HCT116 (cell line): ENCODE measurements around the gene PRIMPOL. TPM values are rescaled to one million over a fixed set of nuclear protein-coding genes. Genes with fewer than 3 reads are reported as not detected.
"Not testable (repeated sequence)": the region's sequence is repeated elsewhere in the genome, so short reads cannot be mapped to it uniquely, and the experiment has no call there.

Experiments used
- ATAC-seq: fragments of 200-7000 bp; cut with Tn5 transposase; 2 replicates; pipeline ENCODE4 v1.9.1; 2020; ENCODE audit warnings: mild to moderate bottlenecking, moderate library complexity
- BruUV-seq: library from RNA; stranded (reverse); fragments of 400-500 nt; replicated peaks from 2 replicates; lab custom pipeline; 2021; lab: Mats Ljungman, UMichigan
- CTCF ChIA-PET: fragments of 300-600 bp; sonication (Branson Sonifier 250); formaldehyde crosslinking; loops from one replicate; lab custom pipeline; 2021; ENCODE audit warnings: antibody characterized with exemption; lab: Charles Lee
- POLR2A ChIA-PET: fragments of 300-600, 350-600 bp; sonication (Branson Sonifier 250); formaldehyde crosslinking; loops from one replicate; lab custom pipeline; 2021; ENCODE audit warnings: antibody characterized with exemption; lab: Charles Lee
- RAD21 ChIA-PET, 2 experiments: fragments of 300-600 bp; sonication (Branson Sonifier 250); formaldehyde crosslinking; loops; one replicate each; lab custom pipeline; 2023; ENCODE audit warnings: low total read pairs in 2 of 2; ENCODE audit not compliant: uncharacterized antibody in 2 of 2, unreplicated experiment in 2 of 2, low non-redundant PET in 1 of 2; lab: Charles Lee
- DNase-seq: peaks from one replicate; pipeline ENCODE4 v3.0.0-alpha.2; 2010; ENCODE audit warnings: low read depth, low spot score
- H2AFZ ChIP-seq: fragments of 200-600 bp; shearing (Covaris generic), sonication (generic); 2 replicates; pipeline ENCODE4 v1.6.1; 2017; ENCODE audit warnings: low read depth, mixed run types, mixed read lengths, antibody characterized with exemption, low read length; ENCODE audit not compliant: poor library complexity, severe bottlenecking
- H3K27ac ChIP-seq: 2 replicates; pipeline ENCODE4 v1.5.1; 2012; ENCODE audit warnings: low read depth, low read length
- H3K27me3 ChIP-seq: fragments of 200-600 bp; sonication (generic); 2 replicates; pipeline ENCODE4 v1.6.1; 2016; ENCODE audit warnings: mixed run types, low read length, mixed read lengths; ENCODE audit not compliant: insufficient read depth
- H3K36me3 ChIP-seq, 2 experiments: fragments of 200-500 bp in 1 of 2; fragments of 200-600 bp in 1 of 2; sonication (Bioruptor generic) in 1 of 2; sonication (generic) in 1 of 2; 2 replicates each; pipeline versions ENCODE4 v1.5.1 to v1.6.1; 2014 to 2016; ENCODE audit warnings: low read length in 2 of 2, inconsistent platforms in 1 of 2, mixed read lengths in 1 of 2, mixed run types in 1 of 2; ENCODE audit not compliant: insufficient read depth in 2 of 2, control insufficient read depth in 1 of 2
- H3K4me1 ChIP-seq, 2 experiments: fragments of 200-600 bp in 1 of 2; sonication (generic) in 1 of 2; 2 replicates each; pipeline versions ENCODE4 v1.5.1 to v1.6.1; 2012 to 2017; ENCODE audit warnings: low read length in 2 of 2, inconsistent platforms in 1 of 2, mild to moderate bottlenecking in 1 of 2, mixed read lengths in 1 of 2, mixed run types in 1 of 2, moderate library complexity in 1 of 2; ENCODE audit not compliant: insufficient read depth in 2 of 2, control insufficient read depth in 1 of 2
- H3K4me2 ChIP-seq: fragments of 200-600 bp; sonication (generic); 2 replicates; pipeline ENCODE4 v1.6.1; 2017; ENCODE audit warnings: mixed run types, low read length, mixed read lengths
- H3K4me3 ChIP-seq, 2 experiments: fragments of 200-600 bp in 1 of 2; sonication (generic) in 1 of 2; replicated peaks in 1 of 2; 2 replicates each; pipeline ENCODE4 v1.5.1; 2011 to 2016; ENCODE audit warnings: low read length in 2 of 2, control low read depth in 1 of 2, low read depth in 1 of 2, mild to moderate bottlenecking in 1 of 2, mixed read lengths in 1 of 2, mixed run types in 1 of 2
- H3K79me2 ChIP-seq: fragments of 200-600 bp; sonication (generic); 2 replicates; pipeline ENCODE4 v1.6.1; 2017; ENCODE audit warnings: mild to moderate bottlenecking, mixed run types, low read length, moderate library complexity, mixed read lengths; ENCODE audit not compliant: insufficient read depth
- H3K9ac ChIP-seq: fragments of 200-600 bp; sonication (generic); 2 replicates; pipeline ENCODE4 v1.6.1; 2016; ENCODE audit warnings: low read length, mixed read lengths
- H3K9me2 ChIP-seq: fragments of 200-600 bp; sonication (generic), shearing (Covaris generic); 2 replicates; pipeline ENCODE4 v1.6.1; 2017; ENCODE audit warnings: mixed run types, mild to moderate bottlenecking, moderate library complexity; ENCODE audit not compliant: insufficient read depth
- H3K9me3 ChIP-seq, 2 experiments: fragments of 200-500 bp in 1 of 2; fragments of 200-600 bp in 1 of 2; sonication (Bioruptor generic) in 1 of 2; sonication (generic) in 1 of 2; 2 replicates each; pipeline ENCODE4 v1.6.1; 2014 to 2017; ENCODE audit warnings: low read length in 2 of 2, mixed read lengths in 2 of 2, inconsistent platforms in 1 of 2, low read depth in 1 of 2, mild to moderate bottlenecking in 1 of 2, mixed run types in 1 of 2, moderate library complexity in 1 of 2; ENCODE audit not compliant: control insufficient read depth in 1 of 2, insufficient read depth in 1 of 2
- H4K20me1 ChIP-seq: fragments of 200-600 bp; sonication (generic), shearing (Covaris generic); 2 replicates; pipeline ENCODE4 v1.6.1; 2017; ENCODE audit warnings: mixed run types, mild to moderate bottlenecking, moderate library complexity; ENCODE audit not compliant: insufficient read depth
- CBX3 ChIP-seq: IDR thresholded peaks from 2 replicates; pipeline ENCODE4 v1.6.1; 2012; ENCODE audit warnings: low read depth
- CEBPB ChIP-seq: IDR thresholded peaks from 2 replicates; pipeline ENCODE4 v1.6.1; 2012; ENCODE audit warnings: low read depth
- CTCF ChIP-seq, 3 experiments: fragments of 200-600 bp in 1 of 3; sonication (generic) in 1 of 3; IDR thresholded peaks in 2 of 3; conservative IDR thresholded peaks in 1 of 3; 2 replicates each; pipeline ENCODE4 v1.5.1; 2012 to 2017; ENCODE audit warnings: low read depth in 2 of 3, low read length in 2 of 3, antibody characterized with exemption in 1 of 3, borderline replicate concordance in 1 of 3, control low read depth in 1 of 3, mild to moderate bottlenecking in 1 of 3, mixed read lengths in 1 of 3, mixed run types in 1 of 3, moderate library complexity in 1 of 3; ENCODE audit not compliant: insufficient read depth in 1 of 3
- FOSL1 ChIP-seq: IDR thresholded peaks from 2 replicates; pipeline ENCODE4 v1.6.1; 2012; ENCODE audit warnings: low read depth
- TCF7L2 ChIP-seq: IDR thresholded peaks from 2 replicates; pipeline ENCODE4 v1.7.0; 2011; ENCODE audit warnings: borderline replicate concordance, inconsistent platforms; ENCODE audit not compliant: insufficient read depth, insufficient read length; ENCODE audit errors: extremely low read depth
- intact Hi-C: fragments of 100-400 bp; cut with micrococcal nuclease; formaldehyde crosslinking; loops from 2 replicates; pipeline ENCODE4 v1.10.0; 2022
- total RNA-seq: library from RNA; stranded (reverse); gene quantifications from one replicate; pipeline ENCODE4 v1.2.1, GENCODE V29; 2021; ENCODE audit not compliant: unreplicated experiment

The PRIMPOL gene
- total RNA-seq, 1 experiment from 2014 or later: 11.3 TPM

GRCh38 chr4:184740980-184741391, 91.4 kb downstream of the PRIMPOL start:
- H3K36me3 ChIP-seq: no peaks in the 10 kb centered on the region
- no peaks in the 10 kb centered on the region for H3K9me3 ChIP-seq
- no peak overlapping the region for H3K9ac ChIP-seq
- no peaks in the 10 kb centered on the region for H3K27me3 ChIP-seq
- H2AFZ ChIP-seq: no peak overlapping the region
- intact Hi-C loops: no loop called here
- H3K27ac ChIP-seq: no peak overlapping the region
- ATAC-seq: no peak
- DNase-seq: no peak
- BruUV-seq: no TSS peak
- POLR2A ChIA-PET: no interaction called here
- TF ChIP-seq TCF7L2: no peak
- no peak for TF ChIP-seq CBX3
- no peak for TF ChIP-seq CTCF (IDR thresholded peaks at IDR 0.05 in 2 of 3, conservative IDR thresholded peaks at IDR 0.05 in 1 of 3; ENCODE audit: borderline replicate concordance in 1 of 3, insufficient read depth in 1 of 3, low read depth in 2 of 3, low read length in 2 of 3)
- no peak for TF ChIP-seq CEBPB
- no peak for TF ChIP-seq FOSL1
- peaks cover 0 to 2% of the 10 kb centered on the region in 2 experiments; a peak in 1 of 4 replicates for H3K4me1 ChIP-seq
- no peaks in the 10 kb centered on the region for H3K9me2 ChIP-seq
- H3K4me2 ChIP-seq: no peak overlapping the region
- RAD21 ChIA-PET: no interaction called here
- CTCF ChIA-PET: interaction anchor here (1.0 kb wide), 1 partner anchor 355 kb away, joined by 3 read pairs; no protein-coding TSS in a partner anchor
- no peaks in the 10 kb centered on the region for H4K20me1 ChIP-seq
- no peak overlapping the region for H3K4me3 ChIP-seq
- no peaks in the 10 kb centered on the region for H3K79me2 ChIP-seq

- H3K9ac ChIP-seq, H3K36me3 ChIP-seq, ATAC-seq, POLR2A ChIA-PET, H3K9me3 ChIP-seq, DNase-seq, intact Hi-C loops, H3K4me3 ChIP-seq, H4K20me1 ChIP-seq, H3K79me2 ChIP-seq, BruUV-seq, H3K27ac ChIP-seq, RAD21 ChIA-PET, H3K9me2 ChIP-seq, H3K4me1 ChIP-seq, H3K4me2 ChIP-seq, H2AFZ ChIP-seq, H3K27me3 ChIP-seq: not testable (repeated sequence)
- CTCF ChIA-PET: interaction anchor here (1.0 kb wide), 1 partner anchor 355 kb away, joined by 3 read pairs; no protein-coding TSS in a partner anchor
Measured at GRCh38 chr4:184741651-184742050, 92.1 kb downstream of the PRIMPOL start.
